HL-60 (cell line): ENCODE data around the gene CACNG8.

Experiments used
- CTCF ChIP-seq: IDR thresholded peaks from one replicate; pipeline ENCODE4 v1.5.1; 2011; ENCODE audit warnings: low read length, control low read depth, inconsistent platforms; ENCODE audit not compliant: insufficient read depth
- POLR2AphosphoS5 ChIP-seq: IDR thresholded peaks from 2 replicates; pipeline ENCODE4 v1.6.1; 2012; ENCODE audit warnings: low read depth
- SPI1 ChIP-seq: IDR thresholded peaks from 2 replicates; pipeline ENCODE4 v1.6.1; 2012; ENCODE audit warnings: low read depth, mild to moderate bottlenecking, borderline replicate concordance
- TF ChIP-seq, protein P1 (sequence below): IDR thresholded peaks from 2 replicates; pipeline ENCODE4 v1.6.1; 2012; ENCODE audit warnings: low read depth; ENCODE audit not compliant: insufficient replicate concordance

- TF ChIP-seq CTCF: no peak
- TF ChIP-seq SPI1: no peak
- TF ChIP-seq POLR2AphosphoS5: no peak
- TF ChIP-seq, protein P1, sequence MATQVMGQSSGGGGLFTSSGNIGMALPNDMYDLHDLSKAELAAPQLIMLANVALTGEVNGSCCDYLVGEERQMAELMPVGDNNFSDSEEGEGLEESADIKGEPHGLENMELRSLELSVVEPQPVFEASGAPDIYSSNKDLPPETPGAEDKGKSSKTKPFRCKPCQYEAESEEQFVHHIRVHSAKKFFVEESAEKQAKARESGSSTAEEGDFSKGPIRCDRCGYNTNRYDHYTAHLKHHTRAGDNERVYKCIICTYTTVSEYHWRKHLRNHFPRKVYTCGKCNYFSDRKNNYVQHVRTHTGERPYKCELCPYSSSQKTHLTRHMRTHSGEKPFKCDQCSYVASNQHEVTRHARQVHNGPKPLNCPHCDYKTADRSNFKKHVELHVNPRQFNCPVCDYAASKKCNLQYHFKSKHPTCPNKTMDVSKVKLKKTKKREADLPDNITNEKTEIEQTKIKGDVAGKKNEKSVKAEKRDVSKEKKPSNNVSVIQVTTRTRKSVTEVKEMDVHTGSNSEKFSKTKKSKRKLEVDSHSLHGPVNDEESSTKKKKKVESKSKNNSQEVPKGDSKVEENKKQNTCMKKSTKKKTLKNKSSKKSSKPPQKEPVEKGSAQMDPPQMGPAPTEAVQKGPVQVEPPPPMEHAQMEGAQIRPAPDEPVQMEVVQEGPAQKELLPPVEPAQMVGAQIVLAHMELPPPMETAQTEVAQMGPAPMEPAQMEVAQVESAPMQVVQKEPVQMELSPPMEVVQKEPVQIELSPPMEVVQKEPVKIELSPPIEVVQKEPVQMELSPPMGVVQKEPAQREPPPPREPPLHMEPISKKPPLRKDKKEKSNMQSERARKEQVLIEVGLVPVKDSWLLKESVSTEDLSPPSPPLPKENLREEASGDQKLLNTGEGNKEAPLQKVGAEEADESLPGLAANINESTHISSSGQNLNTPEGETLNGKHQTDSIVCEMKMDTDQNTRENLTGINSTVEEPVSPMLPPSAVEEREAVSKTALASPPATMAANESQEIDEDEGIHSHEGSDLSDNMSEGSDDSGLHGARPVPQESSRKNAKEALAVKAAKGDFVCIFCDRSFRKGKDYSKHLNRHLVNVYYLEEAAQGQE: no peak
Measured at GRCh38 chr19:54023191-54023590, 60.5 kb downstream of the CACNG8 start.
